Liver (tissue), 3 donors: Measurements from ENCODE around the gene MYBPH.

Experiments used
- RAD21 ChIP-seq, 2 donors: IDR thresholded peaks; 2 replicates each; pipeline ENCODE4 v1.6.1; 2016; ENCODE audit warnings: antibody characterized with exemption in 2 of 2, mild to moderate bottlenecking in 2 of 2
- RXRA ChIP-seq, 2 donors: IDR thresholded peaks; 2 replicates each; pipeline ENCODE4 v1.6.1; 2017 to 2018; ENCODE audit warnings: antibody characterized with exemption in 2 of 2, mild to moderate bottlenecking in 1 of 2
- TAF1 ChIP-seq: conservative IDR thresholded peaks from 2 replicates; pipeline ENCODE4 v1.6.1; 2016; ENCODE audit warnings: antibody characterized with exemption, mild to moderate bottlenecking
- TF ChIP-seq, protein P1 (sequence below): fragments of 150-350 bp; IDR thresholded peaks from 2 replicates; pipeline ENCODE4 v1.5.1; 2017; ENCODE audit warnings: improper control_type of control experiment, low read depth, low read length; ENCODE audit not compliant: missing input control
- donor health status: healthy.
- donor health status: healthy.

- TF ChIP-seq TAF1 = no peak
- TF ChIP-seq, protein P1, sequence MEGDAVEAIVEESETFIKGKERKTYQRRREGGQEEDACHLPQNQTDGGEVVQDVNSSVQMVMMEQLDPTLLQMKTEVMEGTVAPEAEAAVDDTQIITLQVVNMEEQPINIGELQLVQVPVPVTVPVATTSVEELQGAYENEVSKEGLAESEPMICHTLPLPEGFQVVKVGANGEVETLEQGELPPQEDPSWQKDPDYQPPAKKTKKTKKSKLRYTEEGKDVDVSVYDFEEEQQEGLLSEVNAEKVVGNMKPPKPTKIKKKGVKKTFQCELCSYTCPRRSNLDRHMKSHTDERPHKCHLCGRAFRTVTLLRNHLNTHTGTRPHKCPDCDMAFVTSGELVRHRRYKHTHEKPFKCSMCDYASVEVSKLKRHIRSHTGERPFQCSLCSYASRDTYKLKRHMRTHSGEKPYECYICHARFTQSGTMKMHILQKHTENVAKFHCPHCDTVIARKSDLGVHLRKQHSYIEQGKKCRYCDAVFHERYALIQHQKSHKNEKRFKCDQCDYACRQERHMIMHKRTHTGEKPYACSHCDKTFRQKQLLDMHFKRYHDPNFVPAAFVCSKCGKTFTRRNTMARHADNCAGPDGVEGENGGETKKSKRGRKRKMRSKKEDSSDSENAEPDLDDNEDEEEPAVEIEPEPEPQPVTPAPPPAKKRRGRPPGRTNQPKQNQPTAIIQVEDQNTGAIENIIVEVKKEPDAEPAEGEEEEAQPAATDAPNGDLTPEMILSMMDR = no peak
- TF ChIP-seq RAD21 (IDR thresholded peaks at IDR 0.05) = no peak
- no peak for TF ChIP-seq RXRA (IDR thresholded peaks at IDR 0.05)
Measured at GRCh38 chr1:203196371-203196770, 20.7 kb upstream of the MYBPH start.
